ENCODE results near the gene U2AF1L4. TPM values are rescaled to one million over a fixed set of nuclear protein-coding genes. Genes with fewer than 3 reads are reported as not detected.
A peak's percentile ranks its signal among the peaks of the same experiment; 100 is the strongest.

Gene U2AF1L4
- polyA plus RNA-seq, 3 donors, result 12.8 to 19.3 (median 19.0) TPM

GRCh38 chr19:35708391-35708790 lies 36.8 kb downstream of the U2AF1L4 start:
- DNase-seq (ENCODE audit: extremely low read depth in 1 of 11, low read depth in 9 of 11, low spot score in 4 of 11), result no peak

- DNase-seq (ENCODE audit: extremely low read depth in 1 of 11, low read depth in 9 of 11, low spot score in 4 of 11), result peak in 3 of 11 donors; percentile 30 to 41 (median 36)
Observed at GRCh38 chr19:35704218-35704617, 41.0 kb downstream of the U2AF1L4 start, which contains the start of gene ZBTB32. Gene ZBTB32, plus strand, starts transcription at chr19:35704558. Its CDS starts 10,069 bp downstream, at chr19:35714627.

- no peak for DNase-seq (ENCODE audit: extremely low read depth in 1 of 11, low read depth in 9 of 11, low spot score in 4 of 11)
Observed at GRCh38 chr19:35703343-35703742, 41.9 kb downstream of the U2AF1L4 start.

- peak; percentile 84 to 96 (median 93) for DNase-seq (ENCODE audit: extremely low read depth in 1 of 11, low read depth in 9 of 11, low spot score in 4 of 11)
Observed at GRCh38 chr19:35702223-35703012, 42.8 kb downstream of the U2AF1L4 start.

- DNase-seq (ENCODE audit: extremely low read depth in 1 of 11, low read depth in 9 of 11, low spot score in 4 of 11), result no peak
Observed at GRCh38 chr19:35696835-35697234, 48.4 kb downstream of the U2AF1L4 start.

GRCh38 chr19:35695895-35696422 lies 49.3 kb downstream of the U2AF1L4 start:
- no peak for DNase-seq (ENCODE audit: extremely low read depth in 1 of 11, low read depth in 9 of 11, low spot score in 4 of 11)

- DNase-seq (ENCODE audit: extremely low read depth in 1 of 11, low read depth in 9 of 11, low spot score in 4 of 11), result peak; percentile 66 to 87 (median 74)
Observed at GRCh38 chr19:35693835-35694599, 51.2 kb downstream of the U2AF1L4 start.

- no peak for DNase-seq (ENCODE audit: extremely low read depth in 1 of 11, low read depth in 9 of 11, low spot score in 4 of 11)
Observed at GRCh38 chr19:35693422-35693821, 51.8 kb downstream of the U2AF1L4 start.

Other genes starting within 250 kb of the U2AF1L4 start
- 100 to 1,000 TPM in 1 of 3 donors, 10 to 100 TPM in 2; 69.7 to 129 (median 73.6) TPM for gene DMKN, start 231.8 kb downstream of the U2AF1L4 start, polyA plus RNA-seq (ENCODE audit: insufficient read length in 3 of 3)
- gene SBSN, start 217.1 kb downstream of the U2AF1L4 start, polyA plus RNA-seq (ENCODE audit: insufficient read length in 3 of 3), result under 1 TPM in 1 of 3 donors, not detected in 2; 0.09 TPM
- gene GAPDHS, start 212.0 kb downstream of the U2AF1L4 start, polyA plus RNA-seq (ENCODE audit: insufficient read length in 3 of 3), result not detected
- 10 to 100 TPM; 81.4 to 99.2 (median 94.4) TPM for gene TMEM147, start 199.8 kb downstream of the U2AF1L4 start, polyA plus RNA-seq (ENCODE audit: insufficient read length in 3 of 3)
- gene ATP4A, start 181.8 kb downstream of the U2AF1L4 start, polyA plus RNA-seq (ENCODE audit: insufficient read length in 3 of 3), result under 1 TPM in 1 of 3 donors, not detected in 2; 0.11 TPM
- not detected for gene PMIS2, start 159.2 kb downstream of the U2AF1L4 start, polyA plus RNA-seq (ENCODE audit: insufficient read length in 3 of 3)
- gene HAUS5, start 132.7 kb downstream of the U2AF1L4 start, polyA plus RNA-seq (ENCODE audit: insufficient read length in 3 of 3), result 10 to 100 TPM; 24.0 to 30.8 (median 28.4) TPM
- gene RBM42, start 116.4 kb downstream of the U2AF1L4 start, polyA plus RNA-seq (ENCODE audit: insufficient read length in 3 of 3), result 10 to 100 TPM; 48.2 to 83.4 (median 69.0) TPM
- 1 to 10 TPM; 1.6 to 2.6 (median 2.0) TPM for gene ETV2, start 103.7 kb downstream of the U2AF1L4 start, polyA plus RNA-seq (ENCODE audit: insufficient read length in 3 of 3)
- gene COX6B1, start 97.1 kb downstream of the U2AF1L4 start, polyA plus RNA-seq (ENCODE audit: insufficient read length in 3 of 3), result 100 to 1,000 TPM; 284 to 381 (median 334) TPM
- gene UPK1A, start 78.9 kb downstream of the U2AF1L4 start, polyA plus RNA-seq (ENCODE audit: insufficient read length in 3 of 3), result 1 to 10 TPM; 5.1 to 7.6 (median 6.0) TPM
- under 1 TPM; 0.20 to 0.98 (median 0.40) TPM for gene ZBTB32, start 40.9 kb downstream of the U2AF1L4 start, polyA plus RNA-seq (ENCODE audit: insufficient read length in 3 of 3)
- gene KMT2B, start 27.4 kb downstream of the U2AF1L4 start, polyA plus RNA-seq (ENCODE audit: insufficient read length in 3 of 3), result 10 to 100 TPM; 31.2 to 39.1 (median 37.6) TPM
- 1 to 10 TPM; 3.3 to 5.6 (median 5.1) TPM for gene IGFLR1, start 3.0 kb downstream of the U2AF1L4 start, polyA plus RNA-seq (ENCODE audit: insufficient read length in 3 of 3)
- 10 to 100 TPM; 59.6 to 66.5 (median 65.4) TPM for gene PSENEN, start 233 bp upstream of the U2AF1L4 start, polyA plus RNA-seq (ENCODE audit: insufficient read length in 3 of 3)
- 10 to 100 TPM; 12.5 to 12.9 (median 12.6) TPM for gene LIN37, start 3.2 kb upstream of the U2AF1L4 start, polyA plus RNA-seq (ENCODE audit: insufficient read length in 3 of 3)
- gene HSPB6, start 11.6 kb upstream of the U2AF1L4 start, polyA plus RNA-seq (ENCODE audit: insufficient read length in 3 of 3), result 10 to 100 TPM; 18.4 to 27.8 (median 22.7) TPM
- 10 to 100 TPM; 14.5 to 23.7 (median 16.3) TPM for gene PROSER3, start 12.8 kb upstream of the U2AF1L4 start, polyA plus RNA-seq (ENCODE audit: insufficient read length in 3 of 3)
- gene ARHGAP33, start 30.1 kb upstream of the U2AF1L4 start, polyA plus RNA-seq (ENCODE audit: insufficient read length in 3 of 3), result 10 to 100 TPM; 17.7 to 45.7 (median 33.6) TPM
- gene PRODH2, start 67.4 kb upstream of the U2AF1L4 start, polyA plus RNA-seq (ENCODE audit: insufficient read length in 3 of 3), result 10 to 100 TPM; 28.7 to 50.1 (median 42.4) TPM
- gene NPHS1, start 107.1 kb upstream of the U2AF1L4 start, polyA plus RNA-seq (ENCODE audit: insufficient read length in 3 of 3), result 100 to 1,000 TPM; 138 to 184 (median 158) TPM
- gene KIRREL2, start 111.5 kb upstream of the U2AF1L4 start, polyA plus RNA-seq (ENCODE audit: insufficient read length in 3 of 3), result 10 to 100 TPM in 1 of 3 donors, 1 to 10 TPM in 2; 9.5 to 12.0 (median 9.6) TPM
- 10 to 100 TPM; 24.2 to 27.4 (median 27.3) TPM for gene APLP1, start 123.2 kb upstream of the U2AF1L4 start, polyA plus RNA-seq (ENCODE audit: insufficient read length in 3 of 3)
- gene NFKBID, start 155.1 kb upstream of the U2AF1L4 start, polyA plus RNA-seq (ENCODE audit: insufficient read length in 3 of 3), result 1 to 10 TPM; 2.4 to 5.9 (median 3.6) TPM
- 1 to 10 TPM; 3.3 to 5.4 (median 5.3) TPM for gene HCST, start 157.1 kb upstream of the U2AF1L4 start, polyA plus RNA-seq (ENCODE audit: insufficient read length in 3 of 3)
- 10 to 100 TPM in 2 of 3 donors, 1 to 10 TPM in 1; 9.0 to 14.3 (median 11.9) TPM for gene TYROBP, start 162.9 kb upstream of the U2AF1L4 start, polyA plus RNA-seq (ENCODE audit: insufficient read length in 3 of 3)
- gene LRFN3, start 191.0 kb upstream of the U2AF1L4 start, polyA plus RNA-seq (ENCODE audit: insufficient read length in 3 of 3), result 10 to 100 TPM in 2 of 3 donors, 1 to 10 TPM in 1; 8.2 to 13.9 (median 13.3) TPM
- gene SDHAF1, start 249.8 kb upstream of the U2AF1L4 start, polyA plus RNA-seq (ENCODE audit: insufficient read length in 3 of 3), result 10 to 100 TPM; 10.6 to 15.7 (median 15.3) TPM